DND-41 (cell line): ENCODE results near the gene AKT3.

Experiments
- EZH2 ChIP-seq: IDR thresholded peaks from 3 replicates; pipeline ENCODE4 v1.6.1; 2012; ENCODE audit warnings: borderline replicate concordance, low read depth, mild to moderate bottlenecking, moderate library complexity, low read length, inconsistent platforms; ENCODE audit not compliant: severe bottlenecking
- TF ChIP-seq, protein P1 (sequence below): IDR thresholded peaks from 2 replicates; pipeline ENCODE4 v1.5.1; 2012; ENCODE audit warnings: borderline replicate concordance, low read length, moderate library complexity, mild to moderate bottlenecking; ENCODE audit not compliant: poor library complexity, severe bottlenecking; ENCODE audit errors: extremely low read depth

DNA sequence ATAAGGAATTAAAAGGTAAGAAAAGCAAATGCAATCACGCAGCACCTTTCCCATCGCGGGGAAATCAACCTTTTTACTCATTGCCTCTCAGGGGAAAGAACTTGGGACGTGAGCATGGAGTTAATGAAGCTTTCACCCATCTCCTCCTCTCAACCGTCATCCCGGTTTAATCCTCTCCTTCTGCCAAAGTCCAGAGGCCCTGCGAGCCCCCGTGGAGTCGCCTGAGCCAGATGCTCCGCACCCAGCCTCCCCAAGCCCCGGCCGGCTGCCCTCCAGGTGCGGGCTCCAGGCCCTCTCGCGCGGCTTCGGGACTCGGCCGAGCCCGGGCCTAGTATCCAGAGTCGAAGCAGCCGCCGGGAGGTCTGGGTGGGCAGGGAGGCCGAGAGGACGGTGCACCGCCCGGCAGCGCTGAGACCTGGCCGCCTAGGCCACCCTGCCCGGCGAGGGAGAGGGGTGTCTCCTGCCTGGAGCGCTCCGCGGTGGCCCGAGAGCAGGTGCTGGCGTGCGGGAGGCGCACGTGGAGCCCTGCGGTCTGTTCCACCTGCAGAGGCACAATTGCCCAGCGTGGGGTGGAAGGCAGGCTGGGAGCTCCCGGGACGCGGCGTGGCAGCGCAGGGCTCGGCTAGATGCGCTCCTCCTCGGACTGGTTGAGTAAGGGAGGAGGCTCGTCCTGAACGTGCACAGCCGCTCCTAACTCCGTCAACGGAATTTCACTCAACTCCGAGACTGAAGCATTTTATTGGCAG is 375.7 kb downstream of the AKT3 start:
- TF ChIP-seq, protein P1, sequence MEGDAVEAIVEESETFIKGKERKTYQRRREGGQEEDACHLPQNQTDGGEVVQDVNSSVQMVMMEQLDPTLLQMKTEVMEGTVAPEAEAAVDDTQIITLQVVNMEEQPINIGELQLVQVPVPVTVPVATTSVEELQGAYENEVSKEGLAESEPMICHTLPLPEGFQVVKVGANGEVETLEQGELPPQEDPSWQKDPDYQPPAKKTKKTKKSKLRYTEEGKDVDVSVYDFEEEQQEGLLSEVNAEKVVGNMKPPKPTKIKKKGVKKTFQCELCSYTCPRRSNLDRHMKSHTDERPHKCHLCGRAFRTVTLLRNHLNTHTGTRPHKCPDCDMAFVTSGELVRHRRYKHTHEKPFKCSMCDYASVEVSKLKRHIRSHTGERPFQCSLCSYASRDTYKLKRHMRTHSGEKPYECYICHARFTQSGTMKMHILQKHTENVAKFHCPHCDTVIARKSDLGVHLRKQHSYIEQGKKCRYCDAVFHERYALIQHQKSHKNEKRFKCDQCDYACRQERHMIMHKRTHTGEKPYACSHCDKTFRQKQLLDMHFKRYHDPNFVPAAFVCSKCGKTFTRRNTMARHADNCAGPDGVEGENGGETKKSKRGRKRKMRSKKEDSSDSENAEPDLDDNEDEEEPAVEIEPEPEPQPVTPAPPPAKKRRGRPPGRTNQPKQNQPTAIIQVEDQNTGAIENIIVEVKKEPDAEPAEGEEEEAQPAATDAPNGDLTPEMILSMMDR: no peak
- no peak for TF ChIP-seq EZH2
